HG03354 (cell line): ENCODE data around the gene WBP2.

Source experiments
- ATAC-seq: cut with Tn5 transposase; IDR thresholded peaks from one replicate; pipeline ENCODE4 v1.9.1; 2021; ENCODE audit warnings: mild to moderate bottlenecking; ENCODE audit not compliant: unreplicated experiment, poor library complexity, severe bottlenecking

The WBP2 gene

GRCh38 chr17:75806822-75807500 lies 48.2 kb downstream of the WBP2 start:
- no peak for ATAC-seq

GRCh38 chr17:75803883-75804282 lies 51.3 kb downstream of the WBP2 start:
- ATAC-seq: no peak

DNA sequence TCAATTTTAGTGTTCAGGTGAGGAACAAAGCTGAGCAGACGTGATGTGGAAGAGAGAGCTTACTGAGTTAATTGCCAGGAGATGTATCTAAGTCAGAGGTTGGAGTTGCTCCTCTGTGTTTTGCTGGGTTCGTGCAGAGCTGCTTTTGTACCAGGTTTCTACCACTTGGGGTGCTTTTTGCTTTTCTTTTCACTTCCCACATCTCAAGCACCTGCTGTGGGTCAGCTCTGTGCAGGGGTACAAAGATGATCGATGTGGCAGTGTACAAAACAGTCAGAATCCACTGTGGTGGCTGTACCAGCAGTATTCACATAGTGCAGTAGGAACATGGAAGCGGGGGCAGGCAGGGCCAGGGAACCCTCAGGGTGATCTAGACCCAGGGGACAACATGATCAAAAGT lies 55.7 kb downstream of the WBP2 start:
- ATAC-seq: no peak

- ATAC-seq: no peak
These were observed 59.1 kb downstream of the WBP2 start for GRCh38 chr17:75795820-75796607.
